ENCODE results near the gene CTNND1.

The CTNND1 gene

DNA sequence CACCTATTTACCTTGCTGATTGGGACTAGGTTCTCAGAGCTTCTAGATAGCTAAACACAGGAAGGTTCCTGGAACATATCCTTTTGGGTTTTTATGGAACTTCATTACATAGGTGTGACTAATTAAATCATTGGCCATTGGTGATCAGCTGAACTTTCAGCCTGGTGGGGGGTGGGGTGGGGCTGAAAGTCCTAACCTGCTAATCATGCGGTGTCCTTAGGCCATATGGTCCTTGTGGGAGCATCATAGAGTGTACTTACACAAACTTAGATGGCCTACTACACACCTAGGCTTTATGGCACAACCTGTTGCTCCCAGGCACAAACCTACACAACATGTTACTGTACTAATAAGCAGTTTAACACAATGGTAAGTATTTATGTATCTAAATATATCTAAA lies 28.9 kb upstream of the CTNND1 start:
- no peak overlapping the region for H4K8ac ChIP-seq (ENCODE audit: low read depth, low read length)
- no peak overlapping the region for H4K91ac ChIP-seq (ENCODE audit: low read depth, low read length, poor library complexity)
- H3K18ac ChIP-seq (ENCODE audit: low read length), result no peak overlapping the region
- no peak overlapping the region for H2BK5ac ChIP-seq (ENCODE audit: low read length)
- no peak overlapping the region for H2AK5ac ChIP-seq (ENCODE audit: low read depth, low read length)
- H3K9me3 ChIP-seq (replicated peaks in 1 of 2; ENCODE audit: control insufficient read depth in 2 of 2, insufficient read depth in 1 of 2, low read depth in 1 of 2, low read length in 2 of 2), result no peaks in the 10 kb centered on the region
- no peak overlapping the region for H2AFZ ChIP-seq (ENCODE audit: low read length)
- no CpG with 5 or more reads among the region's 1 CpG for WGBS, 2 donors (ENCODE audit: extremely low coverage in 2 of 2, insufficient read length in 2 of 2, insufficient replicate concordance in 1 of 2)
- no peak overlapping the region for H3K4me3 ChIP-seq (ENCODE audit: low read length in 2 of 2)
- no peak overlapping the region for H2BK120ac ChIP-seq (ENCODE audit: low read depth, low read length)
- H3K14ac ChIP-seq (ENCODE audit: low read length), result no peak overlapping the region
- H2BK12ac ChIP-seq (ENCODE audit: low read length), result no peak overlapping the region
- no peaks in the 10 kb centered on the region for H3K27me3 ChIP-seq (ENCODE audit: control insufficient read depth in 3 of 3, insufficient read depth in 3 of 3, low read depth in 1 of 3, low read length in 3 of 3)
- H3K27ac ChIP-seq (replicated peaks; ENCODE audit: low read length), result no peak overlapping the region
- H3K4ac ChIP-seq (ENCODE audit: low read length), result no peak overlapping the region
- no peaks in the 10 kb centered on the region for H3K4me1 ChIP-seq (ENCODE audit: control insufficient read depth in 2 of 2, insufficient read depth in 1 of 2, low read depth in 1 of 2, low read length in 2 of 2)
- H2BK15ac ChIP-seq (ENCODE audit: low read length), result no peak overlapping the region
- peaks cover 2 to 46% of the 10 kb centered on the region in 2 donors for H3K36me3 ChIP-seq (replicated peaks in 1 of 2; ENCODE audit: control insufficient read depth in 2 of 2, insufficient read depth in 2 of 2, low read length in 2 of 2)
- no peak overlapping the region for H3K9ac ChIP-seq (ENCODE audit: low read depth, low read length, poor library complexity)
- H3K4me2 ChIP-seq (ENCODE audit: insufficient read depth, low read length, poor library complexity, severe bottlenecking), result no peak overlapping the region
- no peaks in the 10 kb centered on the region for H3K79me1 ChIP-seq (ENCODE audit: low read depth, low read length)
- no peak overlapping the region for H3K23ac ChIP-seq (ENCODE audit: low read depth, low read length, poor library complexity)
- no peak for DNase-seq (ENCODE audit: low spot score)

DNA sequence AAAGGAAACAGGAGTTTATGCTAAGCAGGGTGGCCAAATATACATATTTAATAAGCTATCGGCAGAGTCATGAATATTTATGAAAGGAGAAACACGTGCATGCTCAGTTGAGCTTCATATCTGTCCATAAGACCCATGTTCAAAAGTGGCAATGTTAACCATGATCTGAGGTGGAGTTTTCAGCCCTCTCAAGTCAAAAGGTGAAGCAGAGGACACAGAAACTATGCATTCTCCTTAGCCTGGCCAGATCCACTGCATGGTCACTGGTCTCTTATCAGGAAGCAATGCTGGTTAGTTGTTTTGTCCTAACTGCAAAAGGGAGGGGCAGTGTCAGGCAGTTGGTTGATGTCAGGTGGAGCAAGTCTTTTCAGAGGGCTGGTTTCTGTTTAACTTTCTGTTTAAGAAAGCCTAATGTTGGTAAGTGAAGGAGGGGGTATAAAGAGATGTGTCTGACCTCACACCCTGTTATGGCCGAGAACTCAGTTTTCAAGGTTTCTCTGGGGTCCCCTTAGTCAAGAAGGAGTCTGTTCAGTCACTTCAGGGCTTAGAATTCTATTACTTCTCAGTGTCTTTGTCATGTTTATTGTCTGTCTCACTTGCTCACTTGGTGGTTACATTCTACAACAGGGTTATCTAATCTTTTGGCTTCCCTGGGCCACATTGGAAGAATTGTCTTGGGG lies 25.8 kb upstream of the CTNND1 start:
- WGBS, 2 donors (ENCODE audit: extremely low coverage in 2 of 2, insufficient read length in 2 of 2, insufficient replicate concordance in 1 of 2), result no CpG with 5 or more reads among the region's 3 CpGs
- no peak overlapping the region for H2BK12ac ChIP-seq (ENCODE audit: low read length)
- no peak for DNase-seq (ENCODE audit: low spot score)
- H3K4me3 ChIP-seq (ENCODE audit: low read length in 2 of 2), result no peak overlapping the region
- H3K27ac ChIP-seq (replicated peaks; ENCODE audit: low read length), result no peak overlapping the region
- H3K9me3 ChIP-seq (replicated peaks in 1 of 2; ENCODE audit: control insufficient read depth in 2 of 2, insufficient read depth in 1 of 2, low read depth in 1 of 2, low read length in 2 of 2), result no peaks in the 10 kb centered on the region
- no peaks in the 10 kb centered on the region for H3K79me1 ChIP-seq (ENCODE audit: low read depth, low read length)
- no peak overlapping the region for H4K91ac ChIP-seq (ENCODE audit: low read depth, low read length, poor library complexity)
- H3K23ac ChIP-seq (ENCODE audit: low read depth, low read length, poor library complexity), result no peak overlapping the region
- H3K14ac ChIP-seq (ENCODE audit: low read length), result no peak overlapping the region
- H3K4me2 ChIP-seq (ENCODE audit: insufficient read depth, low read length, poor library complexity, severe bottlenecking), result no peak overlapping the region
- H2AK5ac ChIP-seq (ENCODE audit: low read depth, low read length), result no peak overlapping the region
- peaks cover 0 to under 1% of the 10 kb centered on the region in 2 donors for H3K4me1 ChIP-seq (ENCODE audit: control insufficient read depth in 2 of 2, insufficient read depth in 1 of 2, low read depth in 1 of 2, low read length in 2 of 2)
- H2BK15ac ChIP-seq (ENCODE audit: low read length), result no peak overlapping the region
- H3K36me3 ChIP-seq (replicated peaks in 1 of 2; ENCODE audit: control insufficient read depth in 2 of 2, insufficient read depth in 2 of 2, low read length in 2 of 2), result peaks cover 12 to 66% of the 10 kb centered on the region in 2 donors
- no peak overlapping the region for H3K4ac ChIP-seq (ENCODE audit: low read length)
- H4K8ac ChIP-seq (ENCODE audit: low read depth, low read length), result no peak overlapping the region
- no peak overlapping the region for H2BK120ac ChIP-seq (ENCODE audit: low read depth, low read length)
- H2BK5ac ChIP-seq (ENCODE audit: low read length), result no peak overlapping the region
- H3K18ac ChIP-seq (ENCODE audit: low read length), result no peak overlapping the region
- H3K27me3 ChIP-seq (ENCODE audit: control insufficient read depth in 3 of 3, insufficient read depth in 3 of 3, low read depth in 1 of 3, low read length in 3 of 3), result no peaks in the 10 kb centered on the region
- H3K9ac ChIP-seq (ENCODE audit: low read depth, low read length, poor library complexity), result no peak overlapping the region
- no peak overlapping the region for H2AFZ ChIP-seq (ENCODE audit: low read length)

DNA sequence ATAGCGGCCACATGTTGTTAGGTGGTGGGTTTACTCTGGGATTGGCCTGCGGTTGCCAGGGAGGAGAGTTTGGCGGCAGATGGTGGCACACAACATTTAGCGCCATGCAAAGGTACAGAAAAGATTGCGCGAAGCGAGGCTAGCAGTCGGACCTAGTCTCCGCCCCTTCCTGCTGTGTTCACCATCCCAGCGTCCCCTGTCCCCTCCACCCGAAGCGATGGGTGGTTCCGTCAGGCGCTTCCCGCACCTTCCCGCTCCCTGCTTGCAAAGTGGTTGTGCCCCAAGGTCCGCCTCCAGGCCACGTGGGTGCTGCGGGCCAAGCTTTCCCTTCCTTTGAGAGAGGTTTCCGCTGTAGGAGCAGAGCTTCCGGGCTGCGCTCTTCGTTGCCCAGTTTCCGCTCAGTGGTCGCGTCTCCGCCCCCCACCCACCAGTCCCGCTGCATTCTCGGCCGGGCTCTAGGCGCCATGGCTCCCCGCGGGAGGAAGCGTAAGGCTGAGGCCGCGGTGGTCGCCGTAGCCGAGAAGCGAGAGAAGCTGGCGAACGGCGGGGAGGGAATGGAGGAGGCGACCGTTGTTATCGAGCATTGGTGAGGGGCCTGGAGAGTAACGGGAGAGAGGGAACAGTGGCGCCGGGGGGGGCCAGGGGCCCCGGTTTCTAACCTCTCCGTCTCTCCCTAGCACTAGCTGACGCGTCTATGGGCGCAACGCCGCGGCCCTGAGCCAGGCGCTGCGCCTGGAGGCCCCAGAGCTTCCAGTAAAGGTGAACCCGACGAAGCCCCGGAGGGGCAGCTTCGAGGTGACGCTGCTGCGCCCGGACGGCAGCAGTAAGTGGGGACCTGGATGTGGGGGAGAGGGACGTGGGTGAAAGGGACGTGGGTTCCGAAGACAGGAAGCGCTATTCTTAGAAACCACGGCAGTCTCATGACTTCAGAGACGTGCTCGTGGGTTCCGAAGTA lies 20.2 kb upstream of the CTNND1 start, which contains the start of gene SELENOH:
SELENOH (plus strand) TSS at position 360 of the 955 bp plus-strand sequence; CDS start at position 465, 105 bp downstream.
- peak within 1 kb of the TSS; percentile 63 for H2AFZ ChIP-seq (ENCODE audit: low read length)
- peaks cover 33 to 80% of the 10 kb centered on the region in 2 donors for H3K36me3 ChIP-seq (replicated peaks in 1 of 2; ENCODE audit: control insufficient read depth in 2 of 2, insufficient read depth in 2 of 2, low read length in 2 of 2)
- H3K27ac ChIP-seq (replicated peaks; ENCODE audit: low read length), result peak within 1 kb of the TSS; percentile 81
- peak within 1 kb of the TSS; percentile 1 for H3K4ac ChIP-seq (ENCODE audit: low read length)
- no peaks in the 10 kb centered on the region for H3K9me3 ChIP-seq (replicated peaks in 1 of 2; ENCODE audit: control insufficient read depth in 2 of 2, insufficient read depth in 1 of 2, low read depth in 1 of 2, low read length in 2 of 2)
- WGBS, 2 donors (ENCODE audit: extremely low coverage in 2 of 2, insufficient read length in 2 of 2, insufficient replicate concordance in 1 of 2), result no CpG with 5 or more reads among the region's 75 CpGs
- peak within 1 kb of the TSS; percentile 95 for H3K18ac ChIP-seq (ENCODE audit: low read length)
- H3K9ac ChIP-seq (ENCODE audit: low read depth, low read length, poor library complexity), result peak within 1 kb of the TSS; percentile 95
- peaks cover 5 to 7% of the 10 kb centered on the region in 2 donors for H3K4me1 ChIP-seq (ENCODE audit: control insufficient read depth in 2 of 2, insufficient read depth in 1 of 2, low read depth in 1 of 2, low read length in 2 of 2)
- peak within 1 kb of the TSS; percentile 23 for H2BK15ac ChIP-seq (ENCODE audit: low read length)
- H2BK5ac ChIP-seq (ENCODE audit: low read length), result peak within 1 kb of the TSS; percentile 85
- H3K14ac ChIP-seq (ENCODE audit: low read length), result peak within 1 kb of the TSS; percentile 58
- H2BK12ac ChIP-seq (ENCODE audit: low read length), result no peak within 1 kb of the TSS
- peak within 1 kb of the TSS; percentile 92 for H3K23ac ChIP-seq (ENCODE audit: low read depth, low read length, poor library complexity)
- H3K4me2 ChIP-seq (ENCODE audit: insufficient read depth, low read length, poor library complexity, severe bottlenecking), result peak within 1 kb of the TSS; percentile 80
- H2BK120ac ChIP-seq (ENCODE audit: low read depth, low read length), result no peak within 1 kb of the TSS
- peak; percentile 93 for DNase-seq (ENCODE audit: low spot score)
- peaks cover 2% of the 10 kb centered on the region for H3K79me1 ChIP-seq (ENCODE audit: low read depth, low read length)
- H4K91ac ChIP-seq (ENCODE audit: low read depth, low read length, poor library complexity), result no peak within 1 kb of the TSS
- no peaks in the 10 kb centered on the region for H3K27me3 ChIP-seq (ENCODE audit: control insufficient read depth in 3 of 3, insufficient read depth in 3 of 3, low read depth in 1 of 3, low read length in 3 of 3)
- H4K8ac ChIP-seq (ENCODE audit: low read depth, low read length), result no peak within 1 kb of the TSS
- H2AK5ac ChIP-seq (ENCODE audit: low read depth, low read length), result peak within 1 kb of the TSS; percentile 86
- H3K4me3 ChIP-seq (ENCODE audit: low read length in 2 of 2), result peak within 1 kb of the TSS; percentile 92 to 93

DNA sequence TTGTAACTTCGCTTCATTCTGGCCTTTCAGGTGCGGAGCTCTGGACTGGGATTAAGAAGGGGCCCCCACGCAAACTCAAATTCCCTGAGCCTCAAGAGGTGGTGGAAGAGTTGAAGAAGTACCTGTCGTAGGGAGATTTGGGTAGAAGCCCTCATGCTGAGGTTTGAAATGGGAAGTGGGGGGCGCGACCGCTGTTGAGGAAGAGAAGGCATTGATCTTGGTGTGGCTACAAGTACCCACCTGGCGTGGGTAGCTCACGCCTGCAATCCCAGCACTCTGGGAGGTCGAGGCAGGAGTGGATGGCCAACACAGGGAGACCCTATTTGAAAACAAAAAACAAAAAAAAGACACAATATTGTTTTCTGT lies 19.5 kb upstream of the CTNND1 start:
- peak overlapping the region; percentile 63 for H2AFZ ChIP-seq (ENCODE audit: low read length)
- peak overlapping the region; percentile 1 for H3K4ac ChIP-seq (ENCODE audit: low read length)
- peak overlapping the region; percentile 85 for H2BK5ac ChIP-seq (ENCODE audit: low read length)
- no peak overlapping the region for H4K8ac ChIP-seq (ENCODE audit: low read depth, low read length)
- peak overlapping the region; percentile 86 for H2AK5ac ChIP-seq (ENCODE audit: low read depth, low read length)
- H3K18ac ChIP-seq (ENCODE audit: low read length), result peak overlapping the region; percentile 95
- no peak overlapping the region for H3K14ac ChIP-seq (ENCODE audit: low read length)
- H3K79me1 ChIP-seq (ENCODE audit: low read depth, low read length), result peaks cover 2% of the 10 kb centered on the region
- DNase-seq (ENCODE audit: low spot score), result no peak
- no peak overlapping the region for H4K91ac ChIP-seq (ENCODE audit: low read depth, low read length, poor library complexity)
- peak overlapping the region; percentile 23 for H2BK15ac ChIP-seq (ENCODE audit: low read length)
- no peak overlapping the region for H2BK120ac ChIP-seq (ENCODE audit: low read depth, low read length)
- H2BK12ac ChIP-seq (ENCODE audit: low read length), result no peak overlapping the region
- no peaks in the 10 kb centered on the region for H3K9me3 ChIP-seq (replicated peaks in 1 of 2; ENCODE audit: control insufficient read depth in 2 of 2, insufficient read depth in 1 of 2, low read depth in 1 of 2, low read length in 2 of 2)
- peaks cover 5 to 7% of the 10 kb centered on the region in 2 donors for H3K4me1 ChIP-seq (ENCODE audit: control insufficient read depth in 2 of 2, insufficient read depth in 1 of 2, low read depth in 1 of 2, low read length in 2 of 2)
- peaks cover 33 to 83% of the 10 kb centered on the region in 2 donors for H3K36me3 ChIP-seq (replicated peaks in 1 of 2; ENCODE audit: control insufficient read depth in 2 of 2, insufficient read depth in 2 of 2, low read length in 2 of 2)
- H3K23ac ChIP-seq (ENCODE audit: low read depth, low read length, poor library complexity), result peak overlapping the region; percentile 92
- H3K27ac ChIP-seq (replicated peaks; ENCODE audit: low read length), result no peak overlapping the region
- H3K9ac ChIP-seq (ENCODE audit: low read depth, low read length, poor library complexity), result peak overlapping the region; percentile 95
- H3K4me2 ChIP-seq (ENCODE audit: insufficient read depth, low read length, poor library complexity, severe bottlenecking), result peak overlapping the region; percentile 80
- H3K4me3 ChIP-seq (ENCODE audit: low read length in 2 of 2), result peak overlapping the region; percentile 92 to 93
- WGBS, 2 donors (ENCODE audit: extremely low coverage in 2 of 2, insufficient read length in 2 of 2, insufficient replicate concordance in 1 of 2), result no CpG with 5 or more reads among the region's 10 CpGs
- no peaks in the 10 kb centered on the region for H3K27me3 ChIP-seq (ENCODE audit: control insufficient read depth in 3 of 3, insufficient read depth in 3 of 3, low read depth in 1 of 3, low read length in 3 of 3)
